ENCODE measurements around the gene DDB1.
A peak's percentile ranks its signal among the peaks of the same experiment; 100 is the strongest.

The DDB1 gene

DNA sequence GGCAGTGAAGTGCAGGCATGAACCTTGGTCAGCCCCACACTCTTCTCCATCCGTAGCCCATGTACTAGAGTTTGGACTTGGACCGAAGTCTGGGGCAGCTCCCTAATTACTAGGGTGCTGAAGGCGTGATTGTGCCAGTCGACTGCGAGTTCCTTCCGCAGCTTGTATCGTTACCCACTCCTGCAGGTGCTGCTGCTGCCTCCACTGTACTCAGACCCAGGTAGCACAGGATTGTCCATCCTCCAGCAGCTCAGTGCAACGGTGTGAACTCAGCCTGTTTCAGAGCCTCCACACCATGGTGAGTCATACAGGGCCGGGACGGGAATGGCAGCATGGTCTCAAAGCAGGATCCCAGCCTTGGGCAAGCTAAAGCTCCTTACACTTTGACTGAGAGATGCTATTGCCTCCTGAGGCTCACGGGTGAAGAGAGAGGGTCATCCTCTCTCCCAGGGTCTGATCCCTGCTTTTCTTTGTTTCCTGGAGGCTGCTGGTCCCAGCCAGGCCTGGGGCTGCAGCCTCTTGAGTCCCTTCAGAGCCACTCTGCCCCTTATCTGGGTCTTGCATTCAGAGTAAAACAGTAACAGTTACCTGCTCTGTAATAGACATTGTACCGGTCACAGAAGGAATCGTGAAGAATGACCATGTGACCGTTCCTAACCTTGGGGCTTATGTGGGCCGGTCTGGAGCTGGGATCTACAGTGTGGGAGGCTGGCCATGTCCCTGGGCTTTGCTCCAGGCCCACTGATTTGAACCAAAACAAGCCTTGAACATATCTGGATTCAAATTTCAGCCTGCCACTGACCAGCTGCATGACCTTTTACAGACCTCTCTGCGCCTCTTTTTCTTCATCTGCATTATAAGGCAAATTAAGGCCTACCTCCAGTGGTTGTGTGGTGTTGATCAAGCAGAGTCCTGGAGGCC, 1.8 kb upstream of the DDB1 start:
- peak overlapping the region; percentile 97 for H3K4me3 Mint-ChIP-seq
- H3K9me3 Mint-ChIP-seq: no peaks in the 10 kb centered on the region
- peak overlapping the region; percentile 98 for H3K27ac Mint-ChIP-seq
- peaks cover 29% of the 10 kb centered on the region for H3K36me3 Mint-ChIP-seq (ENCODE audit: low read depth)
- no peak for DNase-seq
- ATAC-seq: no peak
- no peaks in the 10 kb centered on the region for H3K27me3 Mint-ChIP-seq
- peaks cover 54% of the 10 kb centered on the region for H3K4me1 Mint-ChIP-seq

DNA sequence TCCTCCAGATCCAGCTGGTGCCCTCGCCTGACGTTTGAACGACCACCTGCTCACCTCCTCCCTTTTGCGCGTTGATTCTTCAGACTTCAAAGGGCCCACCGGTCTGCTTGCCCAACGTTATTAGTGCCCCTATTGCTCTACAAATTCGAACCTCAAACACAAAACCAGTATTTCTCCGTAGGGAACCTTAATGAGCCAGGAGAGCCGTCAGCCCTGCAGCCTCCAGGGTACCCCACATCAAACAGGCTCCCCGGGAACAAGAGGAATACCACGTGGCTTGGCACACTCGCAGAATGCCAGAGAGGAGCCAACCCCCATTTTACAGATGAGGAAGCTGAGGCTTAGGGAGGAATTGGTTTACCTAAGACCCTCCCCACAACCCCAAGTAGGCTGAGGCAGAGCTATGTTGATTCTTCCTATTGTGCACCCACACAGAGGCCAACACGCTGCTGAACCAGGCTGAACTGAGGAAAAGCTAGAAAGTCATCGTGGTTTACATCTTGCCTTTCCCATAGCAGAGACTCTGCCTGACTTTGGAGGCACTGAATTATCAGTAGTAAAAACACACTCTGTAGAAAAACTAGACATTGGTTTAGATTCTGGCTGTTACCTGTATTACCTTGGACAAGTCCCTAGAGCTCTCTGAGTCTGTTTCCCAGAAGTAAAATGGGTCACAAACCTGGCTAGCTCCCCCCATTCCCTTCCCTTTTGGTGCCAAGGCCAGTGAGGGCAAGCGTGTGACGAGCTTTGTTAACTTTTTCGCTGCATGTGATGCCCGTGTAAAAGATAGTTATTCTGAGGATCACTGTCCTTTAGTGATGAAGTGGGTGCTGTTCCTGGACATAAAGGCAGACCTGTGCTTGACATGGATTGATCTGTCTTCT, 887 bp upstream of the DDB1 start:
- Mint-ChIP-seq H3K36me3 (ENCODE audit: low read depth) (peaks cover 32% of the 10 kb centered on the region), H3K4me1 (peaks cover 61% of the 10 kb centered on the region), H3K4me3 (peak overlapping the region; percentile 97), H3K9me3 (no peaks in the 10 kb centered on the region), H3K27ac (peak overlapping the region; percentile 98), H3K27me3 (no peaks in the 10 kb centered on the region)
- DNase-seq (peak; percentile 19), ATAC-seq (no peak)

GRCh38 chr11:61332281-61332796, 566 bp downstream of the DDB1 start:
- Mint-ChIP-seq H3K4me1 (peaks cover 72% of the 10 kb centered on the region), H3K27ac (peak overlapping the region; percentile 98), H3K36me3 (ENCODE audit: low read depth) (peaks cover 41% of the 10 kb centered on the region), H3K9me3 (no peaks in the 10 kb centered on the region), H3K27me3 (no peaks in the 10 kb centered on the region), H3K4me3 (peak overlapping the region; percentile 97)
- DNase-seq: no peak
- no peak for ATAC-seq

DNA sequence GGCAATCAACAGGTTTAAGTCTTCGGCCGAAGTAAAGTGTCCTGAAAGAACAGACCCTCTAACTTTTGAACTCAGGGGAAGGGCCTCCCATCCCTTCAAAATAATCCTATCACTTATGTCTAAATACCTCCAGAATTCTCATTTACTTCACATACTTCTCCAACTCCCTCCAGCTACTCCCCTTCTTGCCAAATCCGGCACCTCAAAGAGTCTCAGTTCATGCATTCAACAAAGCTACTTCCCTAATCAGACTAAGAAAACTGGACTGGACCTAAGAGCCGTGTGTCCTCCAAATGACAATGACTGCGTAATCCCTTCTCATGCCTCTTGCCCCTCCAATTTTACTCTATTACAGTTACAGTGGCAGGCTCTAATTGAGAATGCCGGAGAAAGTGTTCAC, 1.3 kb downstream of the DDB1 start:
- Mint-ChIP-seq H3K27ac (peak overlapping the region; percentile 98), H3K4me1 (peaks cover 67% of the 10 kb centered on the region), H3K4me3 (peak overlapping the region; percentile 97), H3K9me3 (no peaks in the 10 kb centered on the region), H3K36me3 (ENCODE audit: low read depth) (peaks cover 43% of the 10 kb centered on the region), H3K27me3 (no peaks in the 10 kb centered on the region)
- DNase-seq: no peak
- no peak for ATAC-seq

- Mint-ChIP-seq H3K9me3 (no peaks in the 10 kb centered on the region), H3K36me3 (ENCODE audit: low read depth) (peaks cover 57% of the 10 kb centered on the region), H3K4me1 (peaks cover 58% of the 10 kb centered on the region), H3K27ac (no peak overlapping the region), H3K27me3 (no peaks in the 10 kb centered on the region), H3K4me3 (no peak overlapping the region)
- DNase-seq (no peak), ATAC-seq (no peak)
Observed at GRCh38 chr11:61329871-61330270, 3.0 kb downstream of the DDB1 start.

DNA sequence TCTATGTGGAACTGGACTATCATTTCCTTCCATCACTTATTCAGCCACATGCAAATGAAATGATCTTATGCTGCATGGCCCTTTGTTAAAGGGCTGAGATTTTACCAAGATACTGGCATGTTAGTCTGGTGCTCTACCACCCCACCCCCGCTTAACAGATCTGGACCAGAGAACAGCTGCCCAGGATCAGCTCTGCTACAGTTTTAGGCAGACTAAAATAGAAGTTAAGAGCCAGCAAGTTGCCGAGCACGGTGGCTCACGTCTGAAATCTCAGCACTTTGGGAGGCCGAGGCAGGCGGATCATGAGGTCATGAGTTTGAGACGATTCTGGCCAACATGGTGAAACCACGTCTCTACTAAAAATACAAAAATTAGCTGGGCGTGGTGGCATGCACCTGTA, 4.6 kb downstream of the DDB1 start:
- Mint-ChIP-seq H3K4me1 (peaks cover 46% of the 10 kb centered on the region), H3K27me3 (no peaks in the 10 kb centered on the region), H3K36me3 (ENCODE audit: low read depth) (peaks cover 64% of the 10 kb centered on the region), H3K4me3 (no peak overlapping the region), H3K27ac (no peak overlapping the region), H3K9me3 (no peaks in the 10 kb centered on the region)
- DNase-seq (no peak), ATAC-seq (no peak)

DNA sequence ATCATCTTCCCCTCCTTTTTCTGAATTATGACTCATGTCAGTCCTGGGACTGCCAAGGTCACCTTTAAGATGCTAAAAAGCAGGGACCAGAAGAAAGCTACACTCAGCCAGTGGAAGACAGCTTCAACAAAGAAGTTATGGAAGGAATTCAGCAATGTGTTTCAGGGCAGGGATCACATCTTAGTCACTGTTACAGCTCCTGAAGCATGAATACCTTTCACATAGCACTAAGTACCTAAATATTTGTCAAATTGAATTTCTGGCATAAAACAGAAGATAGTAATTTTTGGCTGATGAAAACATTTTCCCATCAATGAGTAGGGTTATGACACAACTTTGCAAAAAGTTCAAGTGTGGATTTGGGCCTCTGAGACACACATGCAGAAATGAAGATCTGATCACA, 5.2 kb downstream of the DDB1 start:
- Mint-ChIP-seq H3K9me3 (no peaks in the 10 kb centered on the region), H3K27me3 (no peaks in the 10 kb centered on the region), H3K36me3 (ENCODE audit: low read depth) (peaks cover 69% of the 10 kb centered on the region), H3K27ac (no peak overlapping the region), H3K4me3 (no peak overlapping the region), H3K4me1 (peaks cover 45% of the 10 kb centered on the region)
- no peak for ATAC-seq
- DNase-seq: no peak

- peaks cover 72% of the 10 kb centered on the region for H3K36me3 Mint-ChIP-seq (ENCODE audit: low read depth)
- H3K4me3 Mint-ChIP-seq: no peak overlapping the region
Observed at GRCh38 chr11:61325649-61326414, 7.1 kb downstream of the DDB1 start.

GRCh38 chr11:61315260-61315659, 17.6 kb downstream of the DDB1 start:
- peaks cover 49% of the 10 kb centered on the region for H3K36me3 Mint-ChIP-seq (ENCODE audit: low read depth)

More at GRCh38 chr11:61325649-61326414, 7.1 kb downstream of the DDB1 start:
- no peaks in the 10 kb centered on the region for H3K27me3 Mint-ChIP-seq
- DNase-seq: no peak
- ATAC-seq: no peak
- H3K9me3 Mint-ChIP-seq: no peaks in the 10 kb centered on the region
- H3K4me1 Mint-ChIP-seq: peaks cover 28% of the 10 kb centered on the region
- no peak overlapping the region for H3K27ac Mint-ChIP-seq

GRCh38 chr11:61310749-61311148, 22.2 kb downstream of the DDB1 start:
- Mint-ChIP-seq H3K4me1 (peaks cover 5% of the 10 kb centered on the region), H3K4me3 (no peak overlapping the region), H3K27ac (no peak overlapping the region), H3K27me3 (no peaks in the 10 kb centered on the region), H3K9me3 (no peaks in the 10 kb centered on the region), H3K36me3 (ENCODE audit: low read depth) (peaks cover 31% of the 10 kb centered on the region)
- no peak for ATAC-seq
- DNase-seq: no peak

More at GRCh38 chr11:61315260-61315659, 17.6 kb downstream of the DDB1 start:
- H3K27me3 Mint-ChIP-seq: no peaks in the 10 kb centered on the region
- no peaks in the 10 kb centered on the region for H3K9me3 Mint-ChIP-seq
- DNase-seq: no peak
- no peak overlapping the region for H3K4me3 Mint-ChIP-seq
- ATAC-seq: no peak
- H3K4me1 Mint-ChIP-seq: peaks cover 1% of the 10 kb centered on the region
- no peak overlapping the region for H3K27ac Mint-ChIP-seq

DNA sequence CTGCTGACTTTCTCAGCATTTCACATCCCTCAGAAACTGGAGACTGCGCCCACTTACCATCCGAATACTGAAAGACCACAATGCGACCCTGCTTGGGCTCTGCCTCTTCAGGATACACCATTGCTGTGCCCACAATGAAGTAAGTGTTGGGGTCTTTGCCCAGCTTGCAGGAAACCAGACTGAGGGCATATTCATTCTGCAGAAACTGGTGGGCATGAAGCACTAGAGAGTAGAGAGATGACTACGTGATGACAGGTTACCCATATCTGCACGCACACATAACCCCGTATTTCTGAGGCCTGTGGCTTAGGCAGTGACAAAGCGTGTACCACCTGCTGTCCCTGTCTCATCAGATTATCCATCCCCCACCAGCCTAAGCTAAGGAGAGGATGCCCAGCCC, 23.2 kb downstream of the DDB1 start:
- Mint-ChIP-seq H3K9me3 (no peaks in the 10 kb centered on the region), H3K4me3 (no peak overlapping the region), H3K4me1 (peaks cover 5% of the 10 kb centered on the region), H3K36me3 (ENCODE audit: low read depth) (peaks cover 32% of the 10 kb centered on the region), H3K27ac (peak overlapping the region; percentile 44), H3K27me3 (no peaks in the 10 kb centered on the region)
- ATAC-seq: peak; percentile 89
- DNase-seq: no peak

GRCh38 chr11:61309141-61309540, 23.8 kb downstream of the DDB1 start:
- H3K36me3 Mint-ChIP-seq (ENCODE audit: low read depth): peaks cover 37% of the 10 kb centered on the region
- H3K9me3 Mint-ChIP-seq: no peaks in the 10 kb centered on the region
- H3K27me3 Mint-ChIP-seq: no peaks in the 10 kb centered on the region
- peaks cover 5% of the 10 kb centered on the region for H3K4me1 Mint-ChIP-seq
- no peak for ATAC-seq
- no peak overlapping the region for H3K27ac Mint-ChIP-seq
- no peak for DNase-seq
- H3K4me3 Mint-ChIP-seq: no peak overlapping the region

DNA sequence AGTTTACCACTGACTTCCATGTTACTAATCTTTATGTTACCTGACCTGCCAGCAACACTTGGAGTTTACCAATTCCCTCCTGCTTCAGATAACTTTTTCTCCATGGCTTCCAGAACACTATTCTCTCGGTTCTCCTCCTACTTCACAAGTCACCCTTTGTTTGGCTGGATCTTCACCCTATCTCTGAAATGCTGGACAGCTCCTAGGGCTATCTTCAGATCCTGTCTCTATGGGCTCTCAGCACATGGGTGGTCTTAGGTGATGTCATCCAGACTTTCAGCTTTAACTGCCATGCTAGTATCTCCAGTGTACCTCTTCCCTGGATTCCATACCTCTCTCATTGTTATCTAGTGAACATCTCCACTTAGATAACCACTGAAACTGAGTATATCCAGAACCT, 25.6 kb downstream of the DDB1 start:
- ATAC-seq (no peak), DNase-seq (no peak)
- no peaks in the 10 kb centered on the region for H3K27me3 Mint-ChIP-seq
- peaks cover 37% of the 10 kb centered on the region for H3K36me3 Mint-ChIP-seq (ENCODE audit: low read depth)
- H3K27ac Mint-ChIP-seq: no peak overlapping the region
- H3K4me1 Mint-ChIP-seq: peaks cover 5% of the 10 kb centered on the region
- no peaks in the 10 kb centered on the region for H3K9me3 Mint-ChIP-seq
- H3K4me3 Mint-ChIP-seq: no peak overlapping the region

GRCh38 chr11:61306221-61306620, 26.7 kb downstream of the DDB1 start:
- no peak for ATAC-seq
- Mint-ChIP-seq H3K27ac (no peak overlapping the region), H3K36me3 (ENCODE audit: low read depth) (peaks cover 38% of the 10 kb centered on the region), H3K4me1 (peaks cover 5% of the 10 kb centered on the region), H3K9me3 (no peaks in the 10 kb centered on the region), H3K4me3 (no peak overlapping the region), H3K27me3 (no peaks in the 10 kb centered on the region)
- DNase-seq: no peak
